ENCODE measurements around the gene ECPAS.

Gene ECPAS

GRCh38 chr9:111411266-111411665 lies 72.9 kb downstream of the ECPAS start:
- TF ChIP-seq GATA2 (IDR thresholded peaks at IDR 0.05; ENCODE audit: low read depth, low read length), result no peak
- TF ChIP-seq GATA3 (IDR thresholded peaks at IDR 0.05; ENCODE audit: low read depth, low read length), result no peak

GRCh38 chr9:111407813-111408212 lies 76.4 kb downstream of the ECPAS start:
- TF ChIP-seq GATA2 (IDR thresholded peaks at IDR 0.05; ENCODE audit: low read depth, low read length) (no peak), GATA3 (IDR thresholded peaks at IDR 0.05; ENCODE audit: low read depth, low read length) (no peak)

- TF ChIP-seq GATA3 (IDR thresholded peaks at IDR 0.05; ENCODE audit: low read depth, low read length), result no peak
- TF ChIP-seq GATA2 (IDR thresholded peaks at IDR 0.05; ENCODE audit: low read depth, low read length), result no peak
Measured at GRCh38 chr9:111405701-111406100, 78.5 kb downstream of the ECPAS start.

GRCh38 chr9:111400564-111400898 lies 83.7 kb downstream of the ECPAS start:
- TF ChIP-seq GATA3 (IDR thresholded peaks at IDR 0.05; ENCODE audit: low read depth, low read length), result no peak
- TF ChIP-seq GATA2 (IDR thresholded peaks at IDR 0.05; ENCODE audit: low read depth, low read length), result no peak

- TF ChIP-seq GATA3 (IDR thresholded peaks at IDR 0.05; ENCODE audit: low read depth, low read length) (no peak), GATA2 (IDR thresholded peaks at IDR 0.05; ENCODE audit: low read depth, low read length) (no peak)
Measured at GRCh38 chr9:111399772-111400563, 84.2 kb downstream of the ECPAS start.

- no peak for TF ChIP-seq GATA3 (IDR thresholded peaks at IDR 0.05; ENCODE audit: low read depth, low read length)
- no peak for TF ChIP-seq GATA2 (IDR thresholded peaks at IDR 0.05; ENCODE audit: low read depth, low read length)
Measured at GRCh38 chr9:111399211-111399739, 84.9 kb downstream of the ECPAS start.

- no peak for TF ChIP-seq GATA3 (IDR thresholded peaks at IDR 0.05; ENCODE audit: low read depth, low read length)
- no peak for TF ChIP-seq GATA2 (IDR thresholded peaks at IDR 0.05; ENCODE audit: low read depth, low read length)
Measured at GRCh38 chr9:111393971-111394370, 90.2 kb downstream of the ECPAS start.

GRCh38 chr9:111389406-111389805 lies 94.8 kb downstream of the ECPAS start:
- no peak for TF ChIP-seq GATA2 (IDR thresholded peaks at IDR 0.05; ENCODE audit: low read depth, low read length)
- TF ChIP-seq GATA3 (IDR thresholded peaks at IDR 0.05; ENCODE audit: low read depth, low read length), result no peak

GRCh38 chr9:111386386-111386785 lies 97.8 kb downstream of the ECPAS start:
- TF ChIP-seq GATA2 (IDR thresholded peaks at IDR 0.05; ENCODE audit: low read depth, low read length) (no peak), GATA3 (IDR thresholded peaks at IDR 0.05; ENCODE audit: low read depth, low read length) (no peak)

- TF ChIP-seq GATA3 (IDR thresholded peaks at IDR 0.05; ENCODE audit: low read depth, low read length), result no peak
- no peak for TF ChIP-seq GATA2 (IDR thresholded peaks at IDR 0.05; ENCODE audit: low read depth, low read length)
Measured at GRCh38 chr9:111381006-111381405, 103.2 kb downstream of the ECPAS start.

- TF ChIP-seq GATA3 (IDR thresholded peaks at IDR 0.05; ENCODE audit: low read depth, low read length) (no peak), GATA2 (IDR thresholded peaks at IDR 0.05; ENCODE audit: low read depth, low read length) (no peak)
Measured at GRCh38 chr9:111375817-111376564, 108.2 kb downstream of the ECPAS start.

- TF ChIP-seq GATA2 (IDR thresholded peaks at IDR 0.05; ENCODE audit: low read depth, low read length) (no peak), GATA3 (IDR thresholded peaks at IDR 0.05; ENCODE audit: low read depth, low read length) (no peak)
Measured at GRCh38 chr9:111375062-111375461, 109.1 kb downstream of the ECPAS start.

GRCh38 chr9:111372297-111372696 lies 111.9 kb downstream of the ECPAS start:
- TF ChIP-seq GATA3 (IDR thresholded peaks at IDR 0.05; ENCODE audit: low read depth, low read length), result no peak
- TF ChIP-seq GATA2 (IDR thresholded peaks at IDR 0.05; ENCODE audit: low read depth, low read length), result no peak

- TF ChIP-seq GATA3 (IDR thresholded peaks at IDR 0.05; ENCODE audit: low read depth, low read length) (no peak), GATA2 (IDR thresholded peaks at IDR 0.05; ENCODE audit: low read depth, low read length) (no peak)
Measured at GRCh38 chr9:111366978-111367377, 117.2 kb downstream of the ECPAS start.

- TF ChIP-seq GATA2 (IDR thresholded peaks at IDR 0.05; ENCODE audit: low read depth, low read length), result no peak
- no peak for TF ChIP-seq GATA3 (IDR thresholded peaks at IDR 0.05; ENCODE audit: low read depth, low read length)
Measured at GRCh38 chr9:111362526-111362925, 121.7 kb downstream of the ECPAS start.

Measured in SH-SY5Y (cell line).